ELR (cell line): ENCODE results near the gene EMC9.
"Not testable (repeated sequence)": the region's sequence is repeated elsewhere in the genome, so short reads cannot be mapped to it uniquely, and the experiment has no call there.

Experiments
- DNase-seq: peaks from one replicate; pipeline ENCODE4 v3.0.0-alpha.2; 2015; ENCODE audit warnings: low read depth

Gene EMC9

DNA sequence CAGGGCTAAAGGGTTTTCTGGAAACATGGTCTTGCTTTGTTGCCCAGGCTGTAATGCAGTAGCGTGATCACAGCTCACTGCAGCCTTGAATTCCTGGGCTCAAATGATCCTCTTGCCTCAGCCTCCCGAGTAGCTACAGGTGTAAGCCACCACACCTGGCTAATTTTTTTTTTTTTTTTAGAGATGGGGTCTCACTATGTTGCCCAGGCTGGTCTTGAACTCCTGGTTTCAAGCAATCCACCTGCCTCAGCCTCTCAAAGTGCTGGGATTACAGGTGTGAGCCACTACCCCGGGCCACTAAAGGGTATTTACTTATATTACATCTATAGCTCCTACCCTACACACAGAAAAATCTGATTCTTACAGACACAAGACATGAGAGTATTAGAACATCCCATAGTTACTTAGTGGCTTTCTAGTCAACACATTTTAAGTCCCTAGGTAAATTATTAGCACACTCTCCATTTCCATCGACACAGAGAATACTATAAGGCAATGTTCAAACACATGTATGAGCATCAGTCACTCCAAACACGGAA, 33.0 kb downstream of the EMC9 start:
- DNase-seq = no peak

DNA sequence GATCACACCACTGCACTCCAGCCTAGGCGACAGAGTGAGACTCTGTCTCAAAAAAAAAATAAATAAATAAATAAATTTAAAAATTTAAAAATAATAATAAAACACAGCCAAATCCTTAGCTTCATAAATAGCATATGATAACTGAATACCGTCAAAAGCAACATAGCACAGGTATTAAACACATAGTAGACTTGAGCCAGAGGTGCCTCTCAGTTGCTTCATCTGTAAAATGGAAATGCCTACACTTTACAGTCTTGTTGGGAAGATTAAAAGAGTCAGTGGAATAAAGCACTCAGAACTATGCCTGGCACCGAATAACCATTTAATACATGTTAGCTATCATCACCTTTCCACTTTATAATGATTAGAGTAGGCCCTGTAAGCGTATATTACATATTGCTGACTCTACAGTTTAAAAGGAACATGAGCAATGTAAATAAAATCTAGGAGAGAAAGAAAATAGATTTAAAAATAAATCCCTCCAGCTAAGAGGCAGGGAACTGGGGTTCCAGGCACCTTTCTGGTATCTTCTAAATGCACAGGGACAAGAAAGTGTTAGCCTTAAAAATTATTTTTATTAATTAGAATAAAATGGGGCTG, 34.6 kb downstream of the EMC9 start:
- no peak for DNase-seq

- DNase-seq = not testable (repeated sequence)
Observed at GRCh38 chr14:24105609-24106239, 35.7 kb downstream of the EMC9 start.

DNA sequence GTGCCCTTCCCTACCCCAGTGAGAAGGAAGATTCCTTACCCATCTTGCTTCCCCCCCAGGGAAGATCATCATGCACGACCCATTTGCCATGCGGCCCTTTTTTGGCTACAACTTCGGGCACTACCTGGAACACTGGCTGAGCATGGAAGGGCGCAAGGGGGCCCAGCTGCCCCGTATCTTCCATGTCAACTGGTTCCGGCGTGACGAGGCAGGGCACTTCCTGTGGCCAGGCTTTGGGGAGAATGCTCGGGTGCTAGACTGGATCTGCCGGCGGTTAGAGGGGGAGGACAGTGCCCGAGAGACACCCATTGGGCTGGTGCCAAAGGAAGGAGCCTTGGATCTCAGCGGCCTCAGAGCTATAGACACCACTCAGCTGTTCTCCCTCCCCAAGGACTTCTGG, 37.9 kb downstream of the EMC9 start:
- no peak for DNase-seq

DNA sequence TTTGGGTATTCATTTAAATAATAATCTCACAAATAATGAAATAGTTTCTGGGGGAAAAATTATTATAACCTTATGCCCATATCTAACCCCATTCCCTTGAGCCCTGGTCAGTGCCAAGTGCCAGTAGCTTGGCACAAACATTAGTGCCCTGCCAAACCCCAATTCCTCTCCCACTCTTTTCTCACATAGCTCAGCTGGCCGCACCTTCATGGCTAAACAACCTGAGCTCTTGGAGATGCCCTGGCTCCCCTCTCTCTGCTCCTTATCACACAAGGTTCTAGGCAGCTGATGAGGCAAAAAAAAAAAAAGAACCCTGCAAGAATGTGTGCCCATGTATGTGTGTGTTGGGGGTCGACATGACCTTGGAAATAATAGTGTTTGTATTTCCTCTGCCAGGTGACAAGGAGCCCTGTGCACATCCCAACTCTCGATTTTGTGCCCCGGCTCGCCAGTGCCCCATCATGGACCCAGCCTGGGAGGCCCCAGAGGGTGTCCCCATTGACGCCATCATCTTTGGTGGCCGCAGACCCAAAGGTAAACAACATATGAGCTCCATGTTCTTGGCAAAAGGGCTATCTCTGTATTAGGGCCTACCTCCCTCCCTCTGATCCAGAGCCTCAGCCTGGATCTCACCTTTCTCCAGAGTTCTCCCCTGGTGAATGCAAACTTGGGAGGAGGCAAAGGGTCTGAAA, 38.9 kb downstream of the EMC9 start:
- DNase-seq = no peak

DNA sequence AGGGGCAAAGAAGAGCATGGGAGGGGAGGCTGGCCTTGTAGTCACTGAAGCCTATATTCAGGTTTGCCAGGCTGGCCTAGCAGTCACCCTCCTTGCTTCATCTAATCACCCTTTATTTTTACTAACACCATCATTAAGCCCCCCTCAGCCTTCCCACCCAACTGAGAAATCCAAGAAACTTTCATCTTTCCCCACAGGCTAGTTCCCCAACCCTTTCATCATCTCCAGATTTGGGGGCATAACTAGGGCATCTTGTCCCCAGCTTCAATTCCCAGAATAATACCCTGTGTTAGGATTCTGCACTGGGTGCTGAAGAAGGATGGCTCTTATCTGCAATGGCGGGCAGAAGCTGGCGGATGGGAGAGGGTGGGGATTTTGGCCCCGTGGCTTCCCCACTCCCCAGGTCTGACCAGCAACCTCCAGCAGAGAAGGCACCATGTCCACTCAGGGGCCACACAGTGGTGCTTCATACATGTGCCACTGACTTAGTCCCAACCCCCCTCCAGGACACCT, 40.4 kb downstream of the EMC9 start:
- DNase-seq = no peak

DNA sequence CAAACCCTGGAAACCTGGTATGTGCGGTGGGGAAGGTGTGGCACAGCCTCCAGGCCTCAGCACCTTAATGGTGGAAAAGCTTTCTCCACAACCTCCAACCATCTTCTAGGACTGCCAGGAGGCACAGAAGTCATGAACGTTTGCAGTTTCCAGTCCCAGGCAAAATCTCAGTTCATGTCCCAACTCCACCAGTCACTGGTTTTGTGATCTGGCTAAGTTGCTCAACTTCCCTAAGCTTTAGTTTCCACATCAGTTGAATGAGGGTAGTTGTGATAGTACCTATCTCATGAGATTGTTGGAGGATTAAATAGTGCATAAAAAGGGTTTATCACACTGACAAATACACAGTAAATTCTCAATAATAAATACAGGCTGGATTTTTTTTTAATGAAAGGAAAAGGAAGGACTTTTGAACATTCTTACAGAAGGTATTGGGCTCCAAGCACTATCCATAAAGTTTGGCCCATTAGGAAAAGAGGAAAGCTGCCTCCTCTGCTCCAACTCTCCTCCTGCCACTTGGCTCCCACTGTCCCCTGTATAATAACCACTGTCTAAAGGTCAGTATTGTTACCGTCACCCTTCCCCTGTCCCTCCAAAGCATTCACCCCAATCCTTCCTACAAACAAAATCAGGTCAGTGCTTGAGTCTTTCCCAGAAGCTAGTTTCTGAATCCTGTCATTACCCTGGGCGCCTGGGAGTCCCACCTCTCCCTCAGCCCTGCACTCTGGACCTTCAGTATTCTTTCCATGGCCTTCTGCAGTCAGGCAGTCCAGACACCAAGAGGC, 41.0 kb downstream of the EMC9 start:
- DNase-seq = no peak

GRCh38 chr14:24098927-24099813, 42.2 kb downstream of the EMC9 start:
- DNase-seq = no peak

DNA sequence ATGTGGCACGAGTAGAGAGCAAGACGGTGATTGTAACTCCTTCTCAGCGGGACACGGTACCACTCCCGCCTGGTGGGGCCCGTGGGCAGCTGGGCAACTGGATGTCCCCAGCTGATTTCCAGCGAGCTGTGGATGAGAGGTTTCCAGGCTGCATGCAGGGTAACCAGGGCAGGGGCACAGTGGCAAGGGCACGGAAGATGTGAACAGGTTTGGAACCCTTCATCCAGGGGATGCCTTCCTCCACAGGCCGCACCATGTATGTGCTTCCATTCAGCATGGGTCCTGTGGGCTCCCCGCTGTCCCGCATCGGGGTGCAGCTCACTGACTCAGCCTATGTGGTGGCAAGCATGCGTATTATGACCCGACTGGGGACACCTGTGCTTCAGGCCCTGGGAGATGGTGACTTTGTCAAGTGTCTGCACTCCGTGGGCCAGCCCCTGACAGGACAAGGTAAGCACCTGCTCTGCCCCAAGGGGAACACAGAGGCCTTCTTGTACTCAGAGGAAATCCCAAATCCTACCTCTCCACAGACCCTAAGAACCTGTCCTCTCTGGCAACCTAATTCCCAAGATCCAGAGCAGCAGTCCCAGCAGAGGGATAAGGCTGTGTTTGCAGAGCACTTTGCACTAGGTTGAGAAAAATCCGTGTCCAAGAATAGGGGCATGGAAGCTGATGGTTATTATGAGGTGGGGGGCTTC, 43.0 kb downstream of the EMC9 start:
- no peak for DNase-seq

DNA sequence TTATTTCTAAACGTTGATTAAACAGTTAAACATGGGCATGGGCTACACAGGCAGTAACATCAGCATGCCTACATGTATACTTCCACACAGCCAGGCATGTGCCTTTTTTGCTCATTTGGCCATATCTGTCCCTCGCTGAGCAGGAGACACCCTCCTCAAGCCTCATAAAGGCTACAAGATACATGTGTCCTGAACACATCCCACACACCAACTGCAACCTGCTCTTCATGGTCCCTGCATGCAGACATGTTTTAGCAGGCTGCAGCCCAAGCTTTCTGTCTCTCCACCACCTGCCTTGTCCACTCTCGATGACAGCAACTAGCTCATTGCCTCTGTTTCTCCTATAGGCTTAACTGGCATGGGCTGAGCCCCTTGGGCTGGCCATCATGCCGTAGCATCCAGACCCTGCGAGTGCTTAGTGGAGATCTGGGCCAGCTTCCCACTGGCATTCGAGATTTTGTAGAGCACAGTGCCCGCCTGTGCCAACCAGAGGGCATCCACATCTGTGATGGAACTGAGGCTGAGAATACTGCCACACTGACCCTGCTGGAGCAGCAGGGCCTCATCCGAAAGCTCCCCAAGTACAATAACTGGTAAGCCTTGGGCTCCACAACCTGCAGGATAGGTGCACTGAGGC, 44.7 kb downstream of the EMC9 start:
- DNase-seq = no peak

GRCh38 chr14:24095271-24096068, 45.9 kb downstream of the EMC9 start:
- DNase-seq = peak; percentile 71

DNA sequence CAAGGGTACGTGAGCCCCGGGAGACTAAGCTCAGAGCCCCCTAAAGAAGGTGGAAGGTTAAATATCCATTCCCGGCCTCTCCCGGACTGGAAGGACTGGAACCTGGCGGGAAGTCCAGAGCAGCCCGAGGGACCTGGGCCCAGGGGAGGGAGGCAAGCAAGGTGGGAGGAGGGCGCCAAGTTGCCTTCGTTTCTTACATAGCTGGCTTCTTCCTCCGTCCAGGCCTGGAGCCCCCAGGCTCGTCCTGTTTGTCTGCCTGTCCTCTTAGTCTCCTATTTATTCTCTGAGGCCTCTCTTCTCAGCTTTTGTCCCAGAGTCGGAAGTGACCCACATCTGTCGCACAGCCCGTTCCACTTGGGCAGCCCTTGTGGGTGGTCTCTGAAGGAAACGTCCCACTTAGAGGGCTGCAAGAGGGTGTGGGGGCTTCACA, 46.5 kb downstream of the EMC9 start:
- peak; percentile 23 for DNase-seq

DNA sequence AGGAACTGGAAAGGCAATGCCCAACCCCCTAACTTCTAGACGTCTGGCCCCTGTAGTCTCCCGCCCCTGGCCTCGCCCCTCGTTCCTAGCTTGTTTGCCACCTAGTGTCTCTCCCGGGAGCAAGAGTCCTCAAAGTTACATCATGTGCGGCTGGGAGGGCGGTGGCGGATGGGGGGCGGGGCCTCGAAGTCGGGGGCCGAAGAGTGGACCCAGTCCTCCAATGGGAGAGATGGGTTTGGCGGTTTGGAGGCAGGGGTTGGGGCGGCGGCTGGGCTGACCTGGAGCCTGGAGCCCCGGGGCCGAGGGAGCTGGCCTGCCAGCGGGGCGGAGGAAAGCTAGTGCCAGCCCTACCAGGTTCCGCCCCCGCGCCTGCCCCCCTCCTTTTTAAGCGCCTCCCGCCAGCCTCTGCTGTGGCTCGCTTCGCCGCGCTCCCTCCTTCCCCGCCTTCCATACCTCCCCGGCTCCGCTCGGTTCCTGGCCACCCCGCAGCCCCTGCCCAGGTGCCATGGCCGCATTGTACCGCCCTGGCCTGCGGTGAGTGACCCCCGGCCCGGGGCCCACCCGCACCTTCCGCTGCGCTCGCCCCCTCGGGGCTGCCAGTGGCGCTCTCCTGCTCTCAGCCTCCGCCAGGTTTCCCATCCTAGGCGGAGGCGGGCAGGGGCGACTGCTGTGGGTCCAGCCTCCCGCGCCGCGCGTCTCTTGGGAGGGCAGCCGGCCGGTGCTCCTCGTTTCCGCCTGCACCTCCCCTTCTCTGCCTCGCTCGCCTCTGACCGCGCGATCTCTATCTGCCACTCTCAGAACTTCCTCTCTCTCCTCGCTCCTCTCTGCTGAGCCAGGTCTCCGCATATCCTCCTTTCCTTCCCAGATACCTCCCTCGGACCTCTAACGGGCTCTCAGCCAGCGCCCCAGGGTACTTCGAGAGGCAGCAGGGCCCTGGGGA, 47.2 kb downstream of the EMC9 start, which contains the start of gene PCK2:
Gene PCK2 (plus strand): TSS at position 411 of the 940 bp plus-strand sequence. CDS start 95 bp downstream, at position 506.
- peak; percentile 92 for DNase-seq

GRCh38 chr14:24093207-24093900, 48.0 kb downstream of the EMC9 start:
- DNase-seq = no peak

DNA sequence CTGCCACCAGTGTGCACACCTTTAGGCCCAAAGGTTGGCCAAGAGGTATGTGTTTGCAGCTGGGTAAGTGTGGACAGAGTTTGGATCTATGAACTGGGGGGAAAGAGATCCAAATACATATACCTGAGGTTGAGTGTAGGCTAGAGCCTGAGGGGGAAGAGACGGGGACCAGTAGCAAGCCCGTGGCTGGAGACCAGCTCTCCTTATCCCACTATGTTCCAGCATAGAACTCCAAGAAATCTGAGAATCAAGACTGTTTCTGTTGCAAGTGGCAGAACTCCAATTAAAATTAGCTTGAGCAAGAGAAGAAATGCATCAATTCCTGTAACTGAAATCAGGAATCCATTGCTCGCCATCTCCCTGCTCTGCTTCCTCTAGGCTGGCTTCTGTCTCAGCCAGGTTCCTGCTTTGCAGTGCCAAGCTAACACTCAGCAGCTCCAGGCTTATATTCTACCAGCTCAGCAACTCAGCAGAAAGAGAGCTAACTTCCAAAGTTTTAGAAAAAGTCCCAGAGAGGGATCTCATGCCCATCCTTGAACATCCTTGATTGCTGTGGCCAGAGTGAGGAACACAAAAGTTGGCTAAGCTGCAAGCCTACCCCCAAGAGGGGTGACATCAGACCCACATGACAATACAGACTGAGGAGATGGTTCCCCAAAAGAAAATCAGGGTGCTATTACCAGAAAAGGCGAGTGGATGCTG, 48.7 kb downstream of the EMC9 start:
- DNase-seq = no peak

DNA sequence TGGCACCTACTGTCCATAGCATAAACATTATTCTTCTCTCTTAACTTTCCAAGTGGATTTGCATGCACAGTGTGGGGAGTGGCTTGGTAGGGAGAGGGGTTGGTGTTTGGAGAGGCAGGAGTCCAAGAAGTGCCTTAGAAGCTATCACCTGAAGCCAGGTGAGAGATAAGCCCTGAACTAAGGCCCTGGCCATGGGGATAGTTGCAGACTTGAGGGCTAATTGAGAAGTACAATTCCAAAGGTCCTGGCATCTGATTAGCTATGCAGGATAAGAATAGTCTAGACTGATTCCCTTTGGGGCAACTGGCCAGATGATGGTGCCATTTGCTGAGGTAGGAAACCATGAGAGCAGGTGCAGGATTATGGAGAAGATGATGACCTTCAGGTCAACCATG, 49.3 kb downstream of the EMC9 start:
- no peak for DNase-seq

- DNase-seq = no peak
Observed at GRCh38 chr14:24089890-24090289, 51.5 kb downstream of the EMC9 start.
